LHCN-M2 (cell line): ENCODE results near the gene MYBPC3. TPM values are rescaled to one million over a fixed set of nuclear protein-coding genes. Genes with fewer than 3 reads are reported as not detected.
"Not testable (repeated sequence)": the region's sequence is repeated elsewhere in the genome, so short reads cannot be mapped to it uniquely, and the experiment has no call there.

Experiments used
- DNase-seq: peaks from one replicate; pipeline ENCODE4 v3.0.0-alpha.2; 2012; ENCODE audit warnings: low read depth
- total RNA-seq: library from RNA; depleted of rRNA; stranded (reverse); fragments of >200 nt; gene quantifications from 2 replicates; pipeline ENCODE4 v1.2.3, GENCODE V29; 2014

The MYBPC3 gene
- total RNA-seq, 1 experiment from 2014 or later: not detected

DNA sequence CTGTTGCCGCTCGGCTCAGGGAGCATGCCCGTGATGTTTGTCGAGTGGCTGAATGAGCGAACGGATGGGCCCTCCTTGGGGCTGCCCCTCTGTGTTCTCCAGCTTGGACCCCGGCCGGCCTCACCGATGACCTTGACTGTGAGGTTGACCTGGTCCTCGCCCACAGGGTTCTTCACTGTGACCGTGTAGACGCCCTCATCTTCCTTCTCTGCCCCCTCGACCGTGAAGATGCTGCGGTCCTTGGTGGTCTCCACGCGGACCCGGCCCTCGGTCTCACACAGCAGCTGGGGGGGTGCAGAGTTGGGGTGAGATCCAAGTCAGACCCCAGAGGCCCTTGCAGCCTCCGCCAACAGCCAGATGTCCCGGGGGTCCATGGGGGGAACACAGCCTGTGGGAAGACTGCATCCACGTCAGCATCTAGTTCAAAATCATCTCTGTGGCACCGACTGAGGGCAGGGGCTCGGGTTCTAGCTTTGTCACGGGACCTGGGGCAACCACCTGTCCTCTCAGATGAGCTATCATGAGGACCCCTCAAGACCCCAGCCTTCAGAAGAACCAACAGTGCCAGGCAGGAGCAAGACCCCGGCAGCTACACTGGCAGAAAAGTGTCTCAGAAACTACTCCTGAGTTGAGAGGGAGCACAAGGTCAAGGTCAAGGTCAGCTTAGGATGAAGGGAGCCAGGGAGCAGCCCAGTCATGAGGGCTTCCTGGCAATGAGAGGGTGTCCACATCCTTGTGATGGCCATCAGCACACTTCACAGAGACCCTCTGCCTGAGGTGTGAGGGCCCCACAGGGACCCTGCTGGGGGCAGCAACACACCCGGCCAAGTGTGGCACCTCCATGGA, 13.9 kb downstream of the MYBPC3 start:
- DNase-seq: no peak

DNA sequence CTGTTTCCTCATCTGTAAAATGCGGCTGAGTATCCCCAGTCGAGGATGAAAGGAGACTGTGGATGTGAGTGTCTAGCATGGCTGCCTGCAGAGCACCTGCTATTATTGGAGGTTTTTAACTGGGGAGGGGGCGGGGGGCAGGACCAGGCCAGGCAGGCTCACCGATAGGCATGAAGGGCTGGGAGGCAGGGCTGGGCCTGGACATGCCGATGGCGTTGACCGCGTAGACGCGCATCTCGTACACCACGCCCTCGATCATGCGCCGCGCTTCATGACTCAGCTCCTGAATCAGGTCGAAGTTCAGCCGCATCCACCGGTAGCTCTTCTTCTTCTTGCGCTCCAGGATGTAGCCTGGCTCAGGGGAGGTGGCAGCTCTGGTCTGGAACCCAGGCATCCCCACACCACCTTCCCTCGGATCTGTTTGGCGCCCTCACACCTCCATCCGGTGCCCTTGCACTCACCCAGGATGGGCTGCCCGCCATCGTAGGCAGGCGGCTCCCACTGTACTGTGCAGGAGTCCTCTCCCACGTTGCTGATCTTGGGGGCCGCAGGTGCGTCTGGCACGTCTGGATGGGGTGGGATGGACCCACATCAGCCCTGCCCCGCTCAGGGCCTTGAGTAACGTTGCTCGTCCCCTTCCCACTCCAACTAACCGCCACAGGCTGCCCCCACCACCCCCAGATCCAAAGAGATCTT, 15.1 kb downstream of the MYBPC3 start:
- DNase-seq: no peak

DNA sequence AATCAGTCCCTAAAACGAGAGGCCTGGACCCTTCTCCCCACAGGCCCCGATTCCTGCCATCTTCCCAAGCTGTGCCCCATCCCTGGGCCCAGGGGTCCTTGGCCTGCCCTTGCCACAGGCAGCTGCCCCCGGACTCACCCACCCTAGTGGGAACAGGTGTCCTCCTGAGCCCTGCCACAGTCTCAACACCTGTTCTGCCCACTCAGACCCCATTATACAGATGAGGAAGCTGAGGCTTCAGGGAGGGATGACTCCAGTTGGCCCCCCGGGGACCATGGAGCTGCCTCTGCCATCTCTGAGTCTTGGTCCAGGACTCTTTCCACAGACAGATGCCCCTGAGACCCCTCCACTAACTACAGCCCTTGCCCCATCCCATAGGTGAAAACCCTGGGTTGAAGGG, 15.9 kb downstream of the MYBPC3 start:
- no peak for DNase-seq

DNA sequence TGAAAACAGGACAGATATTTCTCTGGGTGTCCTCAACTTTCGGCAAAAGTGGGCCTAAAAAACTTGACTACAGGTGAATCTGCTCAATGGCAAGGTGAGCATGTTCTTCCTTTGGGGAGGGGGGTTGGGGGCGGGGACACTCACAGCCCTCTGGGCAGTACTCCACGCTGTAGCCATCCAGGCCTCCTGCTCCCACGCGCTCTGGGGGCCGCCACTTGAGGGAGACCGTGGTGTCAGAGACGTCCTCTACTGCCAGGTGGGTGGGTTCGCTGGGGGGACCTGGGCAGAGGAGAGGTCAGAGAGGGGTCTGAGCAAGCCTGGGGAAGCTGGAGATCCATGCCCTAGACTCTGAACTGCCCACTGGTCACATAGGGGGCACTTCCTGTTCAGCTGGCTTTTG, 16.8 kb downstream of the MYBPC3 start:
- DNase-seq: no peak

DNA sequence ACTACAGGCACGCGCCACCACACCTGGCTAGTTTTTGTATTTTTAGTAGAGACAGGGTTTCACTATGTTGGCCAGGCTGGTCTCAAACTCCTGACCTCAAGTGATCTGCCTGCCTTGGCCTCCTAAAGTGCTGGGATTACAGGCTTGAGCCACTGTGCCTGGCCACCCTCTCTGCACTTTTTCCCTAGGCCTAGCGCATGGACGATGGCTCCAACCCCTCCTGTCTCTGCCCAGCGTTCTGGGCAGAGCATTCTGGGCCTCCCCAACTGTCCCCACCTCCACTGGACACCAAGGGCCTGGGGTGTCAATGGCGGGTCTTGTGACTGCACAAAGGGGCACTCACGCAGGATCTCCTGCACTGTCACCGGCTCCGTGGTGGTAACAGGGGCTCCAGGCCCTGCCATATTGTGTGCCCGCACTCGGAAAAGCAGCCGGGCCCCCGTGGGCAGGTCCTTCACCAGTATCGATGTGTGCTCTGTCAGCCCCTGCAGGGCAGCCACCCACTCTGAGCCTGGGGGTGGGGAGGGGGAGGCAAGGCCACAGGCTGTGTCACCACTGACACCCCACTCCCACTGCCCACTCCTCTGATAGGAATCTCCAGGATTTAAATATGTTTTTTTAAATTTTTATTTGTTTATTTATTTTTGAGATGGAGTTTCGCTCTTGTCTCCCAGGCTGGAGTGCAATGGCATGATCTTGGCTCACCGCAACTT, 17.6 kb downstream of the MYBPC3 start:
- DNase-seq: not testable (repeated sequence)

DNA sequence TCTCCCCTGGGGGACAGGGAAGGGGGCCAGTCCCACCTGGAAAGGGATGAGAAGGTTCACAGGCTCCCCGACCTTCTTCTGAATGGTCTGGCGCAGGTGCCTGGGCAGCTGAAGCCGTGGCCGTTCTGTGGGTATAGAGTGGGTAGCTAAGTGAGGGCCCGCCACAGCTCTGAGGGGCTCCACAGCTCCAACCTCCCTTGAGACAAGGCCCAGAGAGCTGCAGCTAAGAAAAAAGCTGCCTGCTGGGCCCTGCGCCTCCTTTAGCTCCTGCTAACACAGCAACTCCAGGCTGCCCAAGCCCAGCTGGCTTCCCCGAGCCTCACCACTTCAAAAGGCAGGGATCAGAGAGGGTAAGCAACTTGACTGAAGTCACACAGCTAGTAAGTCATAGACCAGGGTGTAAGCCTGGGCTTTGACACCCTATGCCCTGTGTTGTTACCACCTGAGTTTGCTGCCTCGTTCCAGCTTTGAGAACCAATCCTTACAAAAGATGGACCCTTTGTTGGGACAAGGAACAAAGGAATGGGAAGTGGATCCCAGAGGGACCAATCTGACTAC, 18.5 kb downstream of the MYBPC3 start:
- no peak for DNase-seq

DNA sequence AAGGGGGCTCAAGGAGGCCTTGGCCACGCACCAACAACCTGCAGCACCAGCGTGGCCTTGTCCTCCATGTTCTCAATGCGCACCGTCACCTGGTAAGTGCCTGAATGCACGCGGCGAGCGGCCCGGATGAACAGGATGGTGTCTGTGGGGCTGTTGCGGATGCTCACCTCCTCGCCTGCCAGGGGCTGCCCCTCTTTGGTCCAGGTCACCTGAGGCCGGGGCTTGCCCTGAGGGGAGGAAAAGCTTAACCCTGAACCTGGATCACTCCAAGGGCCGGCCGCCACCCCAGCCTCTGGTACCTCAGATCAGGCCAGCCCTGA, 19.0 kb downstream of the MYBPC3 start:
- DNase-seq: no peak

DNA sequence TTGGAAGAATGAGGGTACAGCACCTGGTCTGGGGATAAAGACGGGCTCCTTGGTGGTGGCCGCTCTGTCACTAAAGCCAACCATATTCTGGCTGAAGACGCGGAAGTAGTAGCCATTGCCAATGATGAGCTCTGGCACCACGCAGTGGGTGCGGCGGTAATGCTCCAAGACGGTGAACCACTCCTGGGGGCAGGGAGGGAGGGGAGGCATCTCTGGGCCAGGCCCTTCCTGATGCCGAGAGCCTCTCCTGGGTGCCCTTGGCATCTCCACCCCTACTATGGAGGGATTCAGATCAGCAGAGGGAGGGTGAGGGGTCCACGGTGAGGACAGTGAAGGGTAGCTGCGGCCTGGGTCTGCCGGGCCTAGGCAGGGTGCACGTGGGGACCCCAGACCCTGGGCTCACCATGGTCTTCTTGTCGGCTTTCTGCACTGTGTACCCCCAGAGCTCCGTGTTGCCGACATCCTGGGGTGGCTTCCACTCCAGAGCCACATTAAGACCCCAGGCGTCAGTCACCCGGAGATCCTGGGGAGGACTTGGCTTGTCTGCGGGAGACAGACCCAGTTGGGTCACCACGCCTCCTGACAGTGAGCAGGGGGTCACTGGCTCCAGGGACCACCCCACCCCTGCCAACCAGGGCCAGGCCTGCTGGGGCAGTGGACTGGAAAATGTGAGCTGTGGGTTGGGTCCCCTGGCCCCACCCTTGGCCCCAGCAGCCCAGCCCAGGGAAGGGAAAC, 19.5 kb downstream of the MYBPC3 start:
- no peak for DNase-seq

DNA sequence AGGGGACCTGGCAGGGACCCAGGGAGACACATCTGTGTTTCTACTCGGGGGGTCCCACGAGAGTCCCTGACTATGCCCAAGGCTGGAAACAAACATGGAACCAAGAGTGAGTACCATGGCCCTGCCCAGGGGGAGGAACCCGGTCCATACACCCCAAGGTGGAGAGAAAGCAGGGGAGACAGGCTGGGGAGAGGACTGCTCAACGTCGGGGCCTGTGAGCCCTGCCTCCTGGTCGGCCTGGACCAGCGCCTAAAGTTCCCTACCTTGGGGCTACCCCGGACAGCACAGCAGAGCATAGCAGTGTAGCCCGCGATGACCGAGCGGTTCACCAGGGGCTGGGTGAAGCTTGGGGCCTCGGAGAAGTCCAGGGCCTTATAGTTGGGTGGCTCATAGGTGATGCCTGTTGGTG, 20.2 kb downstream of the MYBPC3 start:
- no peak for DNase-seq

DNA sequence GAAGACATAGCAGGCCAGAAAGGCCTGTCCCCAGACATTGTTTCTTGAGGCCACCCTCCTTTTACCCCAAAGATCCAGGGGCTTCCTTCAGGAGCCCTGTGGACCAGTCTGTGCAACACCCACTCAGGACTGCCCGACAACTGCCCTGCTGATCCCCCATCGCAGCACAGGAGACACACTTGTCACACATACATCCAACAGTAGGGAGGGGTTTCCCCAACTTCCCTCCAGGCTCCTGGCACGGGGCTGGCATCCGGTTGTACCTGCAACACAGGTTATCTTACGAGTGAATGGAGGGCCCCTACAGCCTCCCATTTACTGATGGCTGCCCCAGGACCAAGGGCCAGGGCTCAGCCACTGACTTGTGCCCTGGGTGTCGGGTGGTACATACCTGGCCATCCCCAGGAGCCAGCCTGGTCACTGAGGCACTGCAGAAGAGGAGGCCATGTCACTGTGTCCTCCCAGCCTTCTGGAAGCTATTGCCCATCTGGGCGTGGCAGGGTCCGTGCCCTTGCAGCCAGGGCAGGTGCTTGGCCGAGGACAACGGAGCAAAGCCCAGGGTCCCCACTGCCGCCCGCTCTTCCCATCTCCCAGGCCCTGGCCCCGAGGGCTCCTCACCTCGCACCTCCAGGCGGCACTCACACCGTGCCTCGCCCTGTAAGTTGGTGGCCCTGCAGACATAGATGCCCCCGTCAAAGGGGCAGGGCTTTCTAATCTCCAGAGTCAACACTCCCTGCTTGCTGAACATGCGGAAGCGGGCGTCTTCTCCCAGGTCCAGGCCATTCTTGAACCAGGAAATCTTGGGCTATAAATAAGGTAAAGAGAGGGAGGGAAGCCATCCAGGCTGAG, 20.8 kb downstream of the MYBPC3 start:
- DNase-seq: no peak

DNA sequence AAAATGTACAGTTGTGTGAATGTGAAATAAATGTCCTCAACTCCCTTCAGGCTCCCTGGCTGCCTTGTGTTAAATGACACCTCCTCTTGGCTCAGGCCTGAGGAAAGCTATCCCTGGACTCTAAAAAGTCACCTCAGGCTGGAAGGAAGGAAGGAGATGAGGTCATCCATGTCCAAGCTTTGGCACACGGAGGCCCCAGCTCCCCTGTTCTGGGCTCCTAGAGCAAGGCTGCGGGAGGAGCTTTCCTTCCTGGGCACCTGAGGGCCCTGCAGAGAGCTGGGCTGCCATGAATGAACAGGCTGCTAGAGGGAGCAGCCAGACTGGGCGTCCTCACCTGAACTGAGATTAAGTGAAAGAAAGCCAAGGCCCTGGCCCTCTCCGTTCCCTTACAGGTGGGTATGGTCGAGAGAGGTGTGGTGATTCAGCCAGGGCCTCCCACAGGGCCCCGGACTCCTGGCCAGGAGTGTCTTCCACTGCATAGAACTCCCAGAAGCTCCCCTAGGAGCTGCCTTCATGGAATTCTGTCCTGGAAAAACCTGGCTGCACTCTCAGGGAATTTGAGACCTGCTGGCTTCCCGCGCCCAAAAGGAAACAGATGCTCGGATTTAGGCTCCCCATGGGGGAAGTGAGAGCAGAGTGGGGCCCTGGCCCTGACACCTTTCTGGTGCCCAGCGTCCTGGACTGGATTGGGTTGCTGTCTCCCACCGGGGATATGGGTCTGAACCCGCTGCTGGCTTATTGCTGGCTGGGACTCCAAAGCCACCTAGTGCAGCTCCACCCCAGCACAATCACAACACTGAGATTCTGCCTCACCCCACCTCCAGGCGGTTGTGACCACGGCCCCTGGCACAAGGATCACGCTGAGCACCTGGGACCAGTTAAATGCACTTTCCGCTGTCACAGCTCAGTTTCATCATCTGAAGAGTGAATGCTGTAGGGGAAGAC, 22.2 kb downstream of the MYBPC3 start:
- no peak for DNase-seq

DNA sequence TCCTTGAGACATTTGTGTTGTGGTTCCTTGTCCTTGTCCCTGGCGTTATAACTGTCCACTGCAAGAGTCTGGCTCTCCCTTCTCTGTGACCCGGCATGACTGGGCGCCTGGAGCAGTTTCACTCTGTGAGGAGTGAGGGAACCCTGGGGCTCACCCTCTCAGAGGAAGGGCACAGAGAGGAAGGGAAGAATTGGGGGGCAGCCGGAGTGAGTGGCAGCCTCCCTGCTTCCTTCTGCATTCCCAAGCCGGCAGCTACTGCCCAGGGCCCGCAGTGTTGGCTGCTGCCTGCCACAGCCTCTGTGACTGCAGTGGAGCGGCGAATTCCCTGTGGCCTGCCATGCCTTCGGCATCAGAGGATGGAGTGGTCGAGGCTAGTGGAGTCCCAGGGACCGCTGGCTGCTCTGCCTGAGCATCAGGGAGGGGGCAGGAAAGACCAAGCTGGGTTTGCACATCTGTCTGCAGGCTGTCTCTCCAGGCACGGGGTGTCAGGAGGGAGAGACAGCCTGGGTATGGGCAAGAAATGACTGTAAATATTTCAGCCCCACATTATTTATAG, 23.0 kb downstream of the MYBPC3 start:
- no peak for DNase-seq

DNA sequence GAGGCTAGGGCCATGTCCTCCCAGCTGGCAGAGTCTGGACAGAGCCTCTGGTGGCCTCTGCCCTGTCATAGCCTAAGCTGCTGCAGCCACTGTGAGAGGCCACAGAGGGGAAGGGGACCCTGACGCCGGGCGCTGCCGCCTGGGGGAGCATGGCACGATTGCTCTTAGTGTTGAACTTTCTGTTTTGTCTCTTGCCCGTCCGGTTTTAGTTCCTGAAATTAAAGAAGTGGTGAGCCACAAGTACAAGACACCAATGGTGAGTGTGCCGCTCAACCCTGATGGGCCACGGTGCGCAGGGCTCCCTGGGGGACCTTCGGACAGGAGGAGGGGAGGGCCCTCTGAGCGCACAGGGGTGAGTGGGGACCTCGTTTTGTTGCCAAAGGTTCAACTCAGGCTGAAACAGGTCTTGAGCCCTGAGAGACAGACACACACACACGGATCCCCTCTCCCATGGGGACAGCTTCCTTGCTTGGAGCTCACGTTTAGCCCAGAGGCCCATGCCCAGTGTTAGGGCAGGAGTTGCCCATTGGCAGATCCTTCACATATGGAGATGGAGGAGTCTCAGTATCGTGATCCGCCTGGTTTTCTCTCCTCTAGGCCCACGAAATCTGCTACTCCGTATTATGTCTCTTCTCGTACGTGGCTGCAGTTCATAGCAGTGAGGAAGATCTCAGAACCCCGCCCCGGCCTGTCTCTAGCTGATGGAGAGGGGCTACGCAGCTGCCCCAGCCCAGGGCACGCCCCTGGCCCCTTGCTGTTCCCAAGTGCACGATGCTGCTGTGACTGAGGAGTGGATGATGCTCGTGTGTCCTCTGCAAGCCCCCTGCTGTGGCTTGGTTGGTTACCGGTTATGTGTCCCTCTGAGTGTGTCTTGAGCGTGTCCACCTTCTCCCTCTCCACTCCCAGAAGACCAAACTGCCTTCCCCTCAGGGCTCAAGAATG, 23.8 kb downstream of the MYBPC3 start:
- no peak for DNase-seq

DNA sequence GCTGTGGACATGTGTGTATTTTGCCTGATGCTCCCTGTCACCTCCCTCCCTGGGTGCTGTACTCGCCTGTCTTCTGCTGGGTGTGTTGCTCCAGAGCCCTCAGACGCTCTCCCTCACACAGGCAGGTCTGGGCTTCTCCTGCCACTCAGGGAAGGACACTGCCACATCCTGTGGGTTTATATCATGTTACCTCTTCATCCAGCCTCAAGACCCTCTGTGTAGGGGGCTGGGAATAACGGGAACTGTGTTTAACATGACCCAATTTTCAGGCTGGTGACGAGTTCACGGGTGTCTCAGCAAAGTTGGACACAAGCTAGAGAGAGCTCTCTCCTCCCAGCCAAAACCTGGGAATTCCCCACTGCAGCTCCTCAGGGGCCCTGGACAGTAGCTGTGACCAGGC, 24.6 kb downstream of the MYBPC3 start:
- no peak for DNase-seq

DNA sequence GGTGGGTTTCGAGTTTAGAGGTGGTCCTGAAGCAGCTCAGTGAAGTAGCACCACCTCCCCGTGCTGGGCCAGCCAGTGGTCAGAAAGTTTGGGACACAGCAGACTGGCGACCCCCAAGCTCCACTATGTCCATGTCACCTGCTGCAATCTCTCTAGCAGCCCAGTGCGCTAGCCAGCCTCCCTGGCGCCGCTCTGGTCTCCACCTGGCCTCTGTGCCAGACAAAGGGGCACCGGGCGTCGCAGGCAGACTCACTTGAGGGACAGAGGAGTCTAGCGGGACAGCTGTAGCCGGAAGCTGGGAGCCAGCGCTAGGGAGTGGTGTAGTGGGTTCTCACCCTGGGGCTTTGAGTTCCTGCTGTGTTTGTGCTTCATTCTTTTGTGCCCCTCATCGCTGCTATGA, 25.5 kb downstream of the MYBPC3 start:
- no peak for DNase-seq

DNA sequence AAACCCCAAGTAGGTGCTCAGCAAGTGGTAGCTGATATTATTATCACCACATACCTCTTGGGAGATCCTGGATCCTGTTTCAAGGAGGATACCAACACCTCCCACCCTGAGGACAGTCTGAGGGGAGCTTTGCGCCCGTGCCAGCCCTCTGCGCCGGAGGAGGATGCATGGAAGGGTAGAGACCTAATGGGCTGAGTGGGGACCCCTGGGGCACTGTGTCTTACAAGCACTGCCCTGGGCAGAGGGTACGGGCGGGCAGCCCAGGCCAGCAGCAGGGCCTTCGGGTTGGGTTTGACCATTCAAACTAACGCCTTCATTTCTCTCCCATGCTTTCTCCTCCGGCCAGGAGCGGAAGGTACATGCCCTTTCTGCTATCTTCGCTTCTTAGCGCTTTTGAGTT, 26.3 kb downstream of the MYBPC3 start:
- DNase-seq: no peak

DNA sequence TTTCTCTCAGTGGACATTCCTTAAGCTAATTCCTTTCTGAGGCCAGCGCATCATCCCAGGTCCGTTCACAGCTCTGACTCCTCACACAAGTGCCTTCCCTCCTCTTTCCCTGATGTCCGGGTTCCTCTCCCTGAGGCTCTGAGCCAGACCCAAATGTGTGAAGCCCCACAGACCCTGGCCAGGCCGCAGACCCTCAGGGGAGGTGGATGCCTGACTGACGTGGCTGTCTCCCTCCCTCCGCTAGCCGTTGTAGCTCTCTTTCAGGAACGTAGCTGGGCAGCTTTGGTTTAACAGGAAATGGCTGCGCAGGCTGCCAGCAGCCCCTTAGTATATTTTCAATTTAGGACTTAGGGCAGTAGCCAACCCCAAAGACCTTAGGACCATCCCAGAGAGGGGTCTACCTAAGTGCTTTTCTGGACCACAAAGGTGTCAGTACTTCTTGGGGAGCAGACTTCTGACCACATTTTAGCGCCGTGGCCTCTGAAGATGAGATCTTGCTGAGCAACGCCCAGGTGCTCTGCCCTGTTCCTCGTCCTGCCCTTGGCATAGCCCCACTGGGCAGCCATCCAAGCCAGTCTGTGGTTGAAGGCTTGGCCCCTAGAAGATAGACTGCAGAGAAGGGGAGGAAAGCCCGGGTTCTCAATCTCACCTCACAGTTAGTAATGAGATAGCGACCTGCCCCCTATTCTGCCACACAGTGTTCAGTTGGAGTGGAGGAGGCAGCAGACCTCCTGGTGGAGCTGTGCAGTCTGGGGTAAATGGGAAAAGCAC, 27.0 kb downstream of the MYBPC3 start:
- DNase-seq: no peak
